ENCODE results near the gene KLK13.

Gene KLK13

GRCh38 chr19:51083783-51084182, 18.9 kb upstream of the KLK13 start:
- no peak for TF ChIP-seq ZFP3 (CRISPR knock-in tag; IDR thresholded peaks at IDR 0.05)
- TF ChIP-seq ZFP30 (CRISPR knock-in tag; IDR thresholded peaks at IDR 0.05): no peak
- no peak for ATAC-seq

DNA sequence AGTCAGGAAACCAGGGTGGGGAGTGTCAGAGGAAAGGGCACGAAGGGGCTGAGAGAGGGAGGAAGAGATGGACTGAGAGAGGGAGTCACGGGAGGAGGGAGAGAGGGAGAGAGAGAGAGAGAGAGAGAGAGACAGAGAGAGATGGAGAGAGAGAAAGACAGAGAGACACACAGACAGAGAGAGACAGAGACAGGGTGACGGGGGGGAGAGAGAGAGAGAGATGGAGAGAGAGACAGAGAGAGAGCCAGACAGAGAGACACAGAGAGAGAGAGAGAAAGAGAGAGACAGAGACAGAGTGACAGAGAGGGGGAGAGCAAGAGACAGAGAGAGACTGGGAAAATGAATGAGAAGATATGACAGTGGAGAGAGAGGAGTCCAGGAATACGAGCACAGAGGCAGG, 18.3 kb upstream of the KLK13 start:
- TF ChIP-seq ESRRG (CRISPR knock-in tag; IDR thresholded peaks at IDR 0.05) (no peak), PPARA (CRISPR knock-in tag; IDR thresholded peaks at IDR 0.05; ENCODE audit: borderline replicate concordance) (no peak), ISL1 (CRISPR knock-in tag; IDR thresholded peaks at IDR 0.05) (no peak), ZFP30 (CRISPR knock-in tag; IDR thresholded peaks at IDR 0.05) (no peak), CSDC2 (CRISPR knock-in tag; IDR thresholded peaks at IDR 0.05) (no peak), SNAI2 (CRISPR knock-in tag; IDR thresholded peaks at IDR 0.05) (no peak), ZFP3 (CRISPR knock-in tag; IDR thresholded peaks at IDR 0.05) (no peak)
- TF ChIP-seq, protein P1, sequence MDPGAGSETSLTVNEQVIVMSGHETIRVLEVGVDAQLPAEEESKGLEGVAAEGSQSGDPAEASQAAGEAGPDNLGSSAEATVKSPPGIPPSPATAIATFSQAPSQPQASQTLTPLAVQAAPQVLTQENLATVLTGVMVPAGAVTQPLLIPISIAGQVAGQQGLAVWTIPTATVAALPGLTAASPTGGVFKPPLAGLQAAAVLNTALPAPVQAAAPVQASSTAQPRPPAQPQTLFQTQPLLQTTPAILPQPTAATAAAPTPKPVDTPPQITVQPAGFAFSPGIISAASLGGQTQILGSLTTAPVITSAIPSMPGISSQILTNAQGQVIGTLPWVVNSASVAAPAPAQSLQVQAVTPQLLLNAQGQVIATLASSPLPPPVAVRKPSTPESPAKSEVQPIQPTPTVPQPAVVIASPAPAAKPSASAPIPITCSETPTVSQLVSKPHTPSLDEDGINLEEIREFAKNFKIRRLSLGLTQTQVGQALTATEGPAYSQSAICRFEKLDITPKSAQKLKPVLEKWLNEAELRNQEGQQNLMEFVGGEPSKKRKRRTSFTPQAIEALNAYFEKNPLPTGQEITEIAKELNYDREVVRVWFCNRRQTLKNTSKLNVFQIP (CRISPR knock-in tag; IDR thresholded peaks at IDR 0.05; ENCODE audit: borderline replicate concordance, low read depth): no peak
- ATAC-seq: no peak

GRCh38 chr19:51082611-51083010, 17.7 kb upstream of the KLK13 start, which contains the start of gene KLK14:
Gene KLK14 (minus strand): TSS chr19:51082887. CDS start chr19:51082614, 273 bp downstream.
- TF ChIP-seq ZC3H10 (CRISPR knock-in tag; IDR thresholded peaks at IDR 0.05) (no peak), ZNF8 (CRISPR knock-in tag; IDR thresholded peaks at IDR 0.05) (no peak), ZFP3 (CRISPR knock-in tag; IDR thresholded peaks at IDR 0.05) (no peak), TOX (CRISPR knock-in tag; IDR thresholded peaks at IDR 0.05; ENCODE audit: borderline replicate concordance) (no peak), ARNTL (CRISPR knock-in tag; IDR thresholded peaks at IDR 0.05; ENCODE audit: borderline replicate concordance, low read depth) (no peak), TCF4 (CRISPR knock-in tag; IDR thresholded peaks at IDR 0.05; ENCODE audit: borderline replicate concordance) (no peak), ZFP30 (CRISPR knock-in tag; IDR thresholded peaks at IDR 0.05) (no peak), SNAI2 (CRISPR knock-in tag; IDR thresholded peaks at IDR 0.05) (no peak), PPARA (CRISPR knock-in tag; IDR thresholded peaks at IDR 0.05; ENCODE audit: borderline replicate concordance) (no peak)
- TF ChIP-seq, protein P2, sequence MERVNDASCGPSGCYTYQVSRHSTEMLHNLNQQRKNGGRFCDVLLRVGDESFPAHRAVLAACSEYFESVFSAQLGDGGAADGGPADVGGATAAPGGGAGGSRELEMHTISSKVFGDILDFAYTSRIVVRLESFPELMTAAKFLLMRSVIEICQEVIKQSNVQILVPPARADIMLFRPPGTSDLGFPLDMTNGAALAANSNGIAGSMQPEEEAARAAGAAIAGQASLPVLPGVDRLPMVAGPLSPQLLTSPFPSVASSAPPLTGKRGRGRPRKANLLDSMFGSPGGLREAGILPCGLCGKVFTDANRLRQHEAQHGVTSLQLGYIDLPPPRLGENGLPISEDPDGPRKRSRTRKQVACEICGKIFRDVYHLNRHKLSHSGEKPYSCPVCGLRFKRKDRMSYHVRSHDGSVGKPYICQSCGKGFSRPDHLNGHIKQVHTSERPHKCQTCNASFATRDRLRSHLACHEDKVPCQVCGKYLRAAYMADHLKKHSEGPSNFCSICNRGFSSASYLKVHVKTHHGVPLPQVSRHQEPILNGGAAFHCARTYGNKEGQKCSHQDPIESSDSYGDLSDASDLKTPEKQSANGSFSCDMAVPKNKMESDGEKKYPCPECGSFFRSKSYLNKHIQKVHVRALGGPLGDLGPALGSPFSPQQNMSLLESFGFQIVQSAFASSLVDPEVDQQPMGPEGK (CRISPR knock-in tag; IDR thresholded peaks at IDR 0.05; ENCODE audit: borderline replicate concordance): no peak
- TF ChIP-seq, protein P3, sequence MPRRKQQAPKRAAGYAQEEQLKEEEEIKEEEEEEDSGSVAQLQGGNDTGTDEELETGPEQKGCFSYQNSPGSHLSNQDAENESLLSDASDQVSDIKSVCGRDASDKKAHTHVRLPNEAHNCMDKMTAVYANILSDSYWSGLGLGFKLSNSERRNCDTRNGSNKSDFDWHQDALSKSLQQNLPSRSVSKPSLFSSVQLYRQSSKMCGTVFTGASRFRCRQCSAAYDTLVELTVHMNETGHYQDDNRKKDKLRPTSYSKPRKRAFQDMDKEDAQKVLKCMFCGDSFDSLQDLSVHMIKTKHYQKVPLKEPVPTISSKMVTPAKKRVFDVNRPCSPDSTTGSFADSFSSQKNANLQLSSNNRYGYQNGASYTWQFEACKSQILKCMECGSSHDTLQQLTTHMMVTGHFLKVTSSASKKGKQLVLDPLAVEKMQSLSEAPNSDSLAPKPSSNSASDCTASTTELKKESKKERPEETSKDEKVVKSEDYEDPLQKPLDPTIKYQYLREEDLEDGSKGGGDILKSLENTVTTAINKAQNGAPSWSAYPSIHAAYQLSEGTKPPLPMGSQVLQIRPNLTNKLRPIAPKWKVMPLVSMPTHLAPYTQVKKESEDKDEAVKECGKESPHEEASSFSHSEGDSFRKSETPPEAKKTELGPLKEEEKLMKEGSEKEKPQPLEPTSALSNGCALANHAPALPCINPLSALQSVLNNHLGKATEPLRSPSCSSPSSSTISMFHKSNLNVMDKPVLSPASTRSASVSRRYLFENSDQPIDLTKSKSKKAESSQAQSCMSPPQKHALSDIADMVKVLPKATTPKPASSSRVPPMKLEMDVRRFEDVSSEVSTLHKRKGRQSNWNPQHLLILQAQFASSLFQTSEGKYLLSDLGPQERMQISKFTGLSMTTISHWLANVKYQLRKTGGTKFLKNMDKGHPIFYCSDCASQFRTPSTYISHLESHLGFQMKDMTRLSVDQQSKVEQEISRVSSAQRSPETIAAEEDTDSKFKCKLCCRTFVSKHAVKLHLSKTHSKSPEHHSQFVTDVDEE (CRISPR knock-in tag; IDR thresholded peaks at IDR 0.05): no peak
- TF ChIP-seq, protein P1 (CRISPR knock-in tag; IDR thresholded peaks at IDR 0.05; ENCODE audit: borderline replicate concordance, low read depth): no peak
- TF ChIP-seq, protein P4, sequence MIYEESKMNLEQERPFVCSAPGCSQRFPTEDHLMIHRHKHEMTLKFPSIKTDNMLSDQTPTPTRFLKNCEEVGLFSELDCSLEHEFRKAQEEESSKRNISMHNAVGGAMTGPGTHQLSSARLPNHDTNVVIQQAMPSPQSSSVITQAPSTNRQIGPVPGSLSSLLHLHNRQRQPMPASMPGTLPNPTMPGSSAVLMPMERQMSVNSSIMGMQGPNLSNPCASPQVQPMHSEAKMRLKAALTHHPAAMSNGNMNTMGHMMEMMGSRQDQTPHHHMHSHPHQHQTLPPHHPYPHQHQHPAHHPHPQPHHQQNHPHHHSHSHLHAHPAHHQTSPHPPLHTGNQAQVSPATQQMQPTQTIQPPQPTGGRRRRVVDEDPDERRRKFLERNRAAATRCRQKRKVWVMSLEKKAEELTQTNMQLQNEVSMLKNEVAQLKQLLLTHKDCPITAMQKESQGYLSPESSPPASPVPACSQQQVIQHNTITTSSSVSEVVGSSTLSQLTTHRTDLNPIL (CRISPR knock-in tag; IDR thresholded peaks at IDR 0.05; ENCODE audit: low read depth): no peak
- ATAC-seq: no peak

- ATAC-seq: no peak
- TF ChIP-seq OSR1 (CRISPR knock-in tag; IDR thresholded peaks at IDR 0.05): no peak
- TF ChIP-seq ZC3H10 (CRISPR knock-in tag; IDR thresholded peaks at IDR 0.05): no peak
- TF ChIP-seq ZNF8 (CRISPR knock-in tag; IDR thresholded peaks at IDR 0.05): no peak
- TF ChIP-seq, protein P1 (CRISPR knock-in tag; IDR thresholded peaks at IDR 0.05; ENCODE audit: borderline replicate concordance, low read depth): no peak
- TF ChIP-seq, protein P3 (CRISPR knock-in tag; IDR thresholded peaks at IDR 0.05): no peak
- TF ChIP-seq CSRNP3 (CRISPR knock-in tag; IDR thresholded peaks at IDR 0.05): no peak
- no peak for TF ChIP-seq ZNF70 (CRISPR knock-in tag; IDR thresholded peaks at IDR 0.05)
- no peak for TF ChIP-seq TOX (CRISPR knock-in tag; IDR thresholded peaks at IDR 0.05; ENCODE audit: borderline replicate concordance)
- no peak for TF ChIP-seq SNAI2 (CRISPR knock-in tag; IDR thresholded peaks at IDR 0.05)
These were observed 16.6 kb upstream of the KLK13 start for GRCh38 chr19:51081476-51081875.

All from SK-N-SH treated with all-trans-retinoic acid at 6 μM for 48 hours (cell line).